TTC549 (cell line): ENCODE measurements around the gene SYPL2.

Source experiments
- FAIRE-seq: peaks from 2 replicates; lab custom pipeline; 2012; peaks lifted over from hg19 to GRCh38; lab: Jason Lieb, UNC

The SYPL2 gene

DNA sequence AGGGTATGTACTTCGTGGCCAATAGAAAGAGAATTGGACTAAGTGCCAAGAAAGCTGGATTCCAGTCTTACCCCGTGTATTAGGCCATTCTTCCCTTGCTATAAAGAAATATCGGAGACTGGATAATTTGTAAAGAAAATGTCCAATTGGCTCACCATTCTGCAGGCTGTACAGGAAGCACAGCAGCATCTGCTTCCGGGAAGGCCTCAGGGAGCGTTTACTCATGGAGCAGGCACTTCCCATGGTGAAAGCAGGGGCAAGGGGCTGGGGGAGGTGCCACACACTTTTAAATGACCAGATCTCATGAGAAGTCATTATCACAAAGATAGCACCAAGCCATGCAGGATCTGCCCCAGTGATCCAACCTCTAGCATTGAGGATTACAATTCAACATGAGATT, 51.0 kb downstream of the SYPL2 start:
- FAIRE-seq, result no peak

DNA sequence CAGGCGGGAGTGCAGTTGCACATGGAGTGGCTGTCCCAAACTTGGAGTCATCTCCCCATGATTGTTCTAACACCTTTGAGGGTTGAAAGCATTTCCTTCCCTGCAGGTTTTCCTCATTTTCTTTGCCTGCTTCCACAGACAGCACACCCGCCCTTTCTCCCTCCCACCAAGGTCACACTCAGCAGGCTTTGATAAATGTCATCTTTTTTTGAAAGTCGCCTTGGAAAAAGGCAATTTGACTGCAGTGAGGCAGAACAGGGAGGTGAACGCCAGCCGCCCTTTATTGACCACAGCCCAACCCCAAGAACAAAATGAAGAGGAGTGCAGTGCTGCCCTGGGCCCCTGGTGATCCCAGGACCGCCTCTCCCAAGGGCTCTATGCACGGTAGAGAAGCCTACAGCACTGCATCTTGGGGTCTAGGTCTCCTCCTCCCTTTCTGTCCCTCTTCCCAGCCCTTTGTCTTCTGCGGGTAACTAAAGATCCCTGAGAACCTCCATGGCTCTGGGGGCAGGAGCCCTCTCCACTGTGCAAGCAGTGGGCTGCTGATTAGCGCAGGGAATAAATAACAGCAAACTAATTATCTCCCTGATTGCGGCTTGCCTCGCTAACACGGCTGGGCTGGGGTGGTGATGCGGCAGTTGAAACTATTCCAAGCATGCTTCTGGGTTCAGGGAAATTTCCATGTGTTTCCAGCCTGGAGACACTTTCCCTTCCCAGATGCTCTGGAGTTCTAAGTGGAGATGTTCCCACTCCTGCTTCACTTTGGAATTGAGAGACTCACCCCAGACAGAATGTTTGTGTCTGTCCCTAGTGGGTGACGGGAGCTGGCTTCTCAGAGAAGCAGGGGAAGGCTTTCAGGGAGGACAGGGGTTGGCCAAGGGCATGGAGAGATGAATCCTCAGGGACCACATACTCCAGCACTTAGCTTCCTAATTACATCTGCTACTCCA, 54.9 kb downstream of the SYPL2 start:
- no peak for FAIRE-seq

DNA sequence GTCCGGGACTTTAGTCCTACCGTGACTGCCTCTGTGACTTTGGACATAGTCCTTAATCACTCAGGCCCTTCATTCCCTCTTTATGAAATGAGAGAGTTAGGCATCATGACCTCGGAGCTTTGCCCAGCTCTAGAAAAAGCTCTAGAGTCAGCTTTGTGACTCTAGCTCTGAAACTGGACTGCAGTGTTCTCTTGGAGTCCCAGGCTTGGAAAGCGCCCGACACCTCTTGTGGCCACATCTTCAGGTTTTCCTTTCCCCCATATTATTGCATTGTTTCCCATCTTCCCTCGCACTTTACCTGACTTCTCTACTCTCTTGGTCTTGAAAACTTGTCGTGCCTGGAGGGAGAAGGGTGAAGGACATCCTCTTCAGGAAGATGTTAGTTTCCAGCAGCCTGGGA, 55.7 kb downstream of the SYPL2 start:
- no peak for FAIRE-seq

DNA sequence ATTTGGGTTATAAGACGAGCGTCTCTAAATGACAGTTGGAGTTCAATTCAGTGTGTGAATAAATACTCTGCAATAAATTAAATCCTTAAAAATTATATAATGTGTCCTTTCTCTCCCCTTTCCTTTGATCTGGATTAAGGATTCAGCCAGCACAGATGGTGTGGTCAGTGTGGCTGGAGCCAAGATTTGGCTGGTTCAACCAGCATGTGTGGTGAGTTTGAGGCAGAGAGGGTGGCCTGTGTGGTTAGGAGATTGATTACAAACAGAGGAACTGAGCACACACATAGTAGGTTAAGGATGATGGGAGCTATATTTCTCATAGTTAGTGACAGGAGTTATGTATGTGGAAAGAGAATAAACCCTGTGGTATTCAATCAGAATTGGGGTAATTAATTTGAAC, 57.4 kb downstream of the SYPL2 start:
- FAIRE-seq, result no peak

DNA sequence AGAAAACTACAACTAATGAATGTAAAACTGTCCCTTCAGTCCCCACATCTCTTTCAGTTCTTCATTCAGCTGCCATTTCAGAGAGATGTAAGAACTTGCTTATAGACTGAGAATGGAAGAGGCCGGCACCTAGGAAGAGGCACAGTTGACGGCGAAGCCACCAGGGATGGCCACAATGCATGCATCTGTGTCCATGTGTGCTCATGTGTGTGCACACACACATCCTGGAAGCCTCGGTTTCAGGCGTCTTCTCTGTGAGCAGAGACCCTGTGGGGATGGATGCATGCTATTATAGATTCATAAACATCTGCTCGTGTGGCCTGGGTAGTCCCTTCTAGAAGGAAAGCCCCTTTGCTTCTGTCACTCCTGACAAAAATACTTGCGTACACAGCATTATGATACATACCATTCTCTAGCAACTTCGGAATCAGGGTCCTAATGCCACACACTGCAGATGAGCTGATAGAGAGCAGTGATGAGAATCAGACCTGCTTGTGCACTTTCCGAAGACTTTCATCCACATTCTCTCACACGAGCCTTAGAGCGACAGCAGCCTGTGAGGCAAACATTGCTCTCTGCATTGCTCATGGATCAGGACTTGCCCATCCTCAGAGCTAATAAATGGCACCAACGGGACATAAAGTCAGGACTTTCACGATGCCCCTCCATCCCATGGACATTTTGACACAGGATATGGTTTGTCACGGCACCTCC, 60.9 kb downstream of the SYPL2 start:
- FAIRE-seq, result no peak

DNA sequence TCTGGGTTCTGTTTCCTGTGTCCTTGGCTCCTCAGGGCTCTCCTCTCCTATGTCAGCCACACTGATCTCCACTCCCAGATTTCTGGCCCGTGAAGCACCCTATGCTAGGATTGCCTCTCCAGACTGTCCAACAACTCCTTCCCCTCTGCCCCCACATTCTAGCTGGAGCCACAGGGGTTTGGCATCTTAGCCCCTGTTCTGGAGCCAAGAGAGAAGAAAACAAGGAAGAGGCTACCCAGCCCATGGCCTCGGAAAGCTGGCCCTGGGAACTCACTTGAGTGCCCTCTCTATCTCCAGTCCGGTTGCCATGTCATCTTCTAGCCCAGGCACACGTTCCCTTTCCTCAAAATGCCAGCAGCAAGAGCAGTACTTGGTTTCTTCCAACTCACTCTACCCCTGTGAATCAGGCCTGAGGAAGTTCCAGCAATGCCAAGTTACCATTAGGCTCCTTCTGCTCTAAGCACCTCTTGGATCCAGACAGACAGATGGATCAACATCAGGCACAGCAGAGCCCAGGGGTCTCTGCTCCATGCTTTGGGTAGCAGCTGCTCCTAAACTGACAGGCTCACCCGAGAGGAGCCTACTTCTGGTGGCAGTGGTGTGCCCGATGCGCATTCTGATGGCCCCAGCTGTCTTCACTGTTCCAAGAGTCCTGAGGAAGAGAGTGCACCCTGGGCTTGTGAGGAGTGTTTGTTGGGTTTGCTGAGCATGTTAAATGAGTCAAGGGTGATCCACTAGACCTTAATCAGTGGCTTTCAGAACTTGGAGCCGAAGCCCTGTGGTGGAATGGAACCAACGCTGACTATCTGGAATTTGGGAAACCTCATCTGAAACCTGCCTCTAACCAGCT, 61.7 kb downstream of the SYPL2 start:
- no peak for FAIRE-seq

DNA sequence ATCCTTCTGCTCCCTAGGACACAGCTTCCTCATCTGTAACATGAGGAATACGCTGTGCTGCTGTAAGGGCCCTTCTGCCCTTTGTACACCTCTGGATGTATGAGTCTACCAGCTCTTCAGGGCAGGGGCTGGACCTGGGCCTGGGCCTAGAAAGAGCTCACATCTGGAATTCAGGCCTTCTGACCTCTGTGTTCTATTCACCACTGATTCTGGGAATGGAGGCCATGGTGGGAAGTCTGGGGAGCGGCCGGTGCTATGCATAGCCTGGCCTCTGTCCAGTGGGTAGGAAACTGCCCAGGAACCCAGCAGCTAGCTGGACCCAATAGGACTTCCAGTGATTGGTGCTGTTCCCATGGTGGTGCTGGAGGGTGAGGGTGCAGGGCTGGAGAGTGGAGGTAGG, 62.4 kb downstream of the SYPL2 start:
- no peak for FAIRE-seq

DNA sequence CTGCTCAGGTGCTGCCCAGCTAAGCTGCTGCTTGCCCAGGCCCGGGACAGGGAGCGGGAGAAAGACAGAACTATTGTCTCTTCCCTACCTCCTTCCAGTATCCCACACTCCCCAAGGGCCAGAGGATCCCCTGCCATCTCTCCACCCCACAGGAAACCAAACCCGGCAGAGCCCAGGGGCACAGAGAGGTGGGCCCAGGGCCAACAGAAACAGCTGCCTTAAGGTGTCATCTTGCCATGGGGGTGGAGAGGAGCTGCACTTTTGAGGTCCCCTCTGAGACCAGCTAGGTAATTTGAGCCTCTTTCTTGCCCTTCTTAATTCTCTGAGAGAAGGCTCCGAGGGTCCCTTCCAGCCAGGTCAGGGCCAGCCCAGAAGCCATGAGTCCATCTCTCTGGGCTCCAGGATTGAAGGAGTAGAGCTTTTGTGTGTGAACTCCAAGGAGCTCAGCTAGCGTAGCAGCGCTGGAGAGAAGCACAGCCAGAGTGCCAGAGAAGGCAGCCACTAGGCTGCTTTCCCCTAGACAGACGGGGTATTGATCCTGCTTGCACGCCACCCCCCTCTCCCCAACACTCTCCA, 63.6 kb downstream of the SYPL2 start:
- FAIRE-seq, result no peak

DNA sequence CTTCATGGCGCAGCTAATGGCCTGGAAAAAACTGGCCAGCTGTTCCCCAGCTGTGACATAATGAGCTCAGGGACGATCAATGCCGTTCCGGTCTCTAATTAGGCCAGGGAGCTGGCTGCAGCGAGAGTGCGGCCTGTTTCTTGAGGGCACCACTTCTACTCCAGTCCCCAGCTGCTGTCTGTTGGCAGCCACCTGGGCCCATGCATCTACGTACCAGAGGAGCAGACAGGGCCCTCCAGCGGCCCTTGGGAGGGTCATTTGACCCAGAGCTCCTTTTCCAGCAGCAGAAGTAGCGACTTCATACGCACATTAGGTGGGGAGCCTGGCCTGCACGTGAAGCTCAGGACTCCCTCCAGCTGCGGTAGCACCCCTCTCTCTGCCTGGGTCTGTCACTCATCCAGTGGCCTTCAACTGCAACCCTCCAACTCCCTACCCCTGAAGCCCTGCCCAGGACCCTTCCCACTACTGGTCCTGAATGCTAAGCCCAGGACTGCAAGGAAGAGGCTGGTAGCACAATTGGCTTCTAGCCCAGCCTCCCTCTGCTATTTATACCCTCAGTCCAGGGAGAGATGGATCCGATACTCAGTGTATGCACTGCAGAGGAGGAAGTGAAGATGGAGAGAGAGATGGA, 64.2 kb downstream of the SYPL2 start:
- FAIRE-seq, result no peak

DNA sequence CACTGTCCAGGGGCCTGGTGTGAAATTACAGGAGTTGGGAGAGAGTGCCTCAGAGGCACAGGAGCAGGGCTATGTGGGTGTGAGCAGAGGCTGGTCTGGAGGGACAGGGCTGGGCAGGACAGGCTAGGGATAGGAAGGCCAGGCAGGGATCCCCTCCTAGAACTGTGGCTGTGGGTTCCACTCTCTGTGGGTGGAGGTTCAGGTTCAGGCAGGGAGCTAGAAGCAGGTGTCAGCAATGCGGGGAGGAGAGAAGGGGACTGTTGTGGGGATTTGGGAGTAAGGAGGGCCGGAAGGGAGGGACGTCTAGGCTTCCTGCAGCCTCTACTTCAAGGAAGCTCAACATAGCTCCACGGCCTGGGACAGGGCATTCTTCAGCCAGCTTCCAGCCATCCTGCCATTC, 65.0 kb downstream of the SYPL2 start:
- no peak for FAIRE-seq
